ENCODE data around the gene TTC7B.
A peak's percentile ranks its signal among the peaks of the same experiment; 100 is the strongest.

TTC7B gene

GRCh38 chr14:90797451-90797850, 18.8 kb downstream of the TTC7B start:
- H3K27me3 ChIP-seq (ENCODE audit: insufficient read depth, poor library complexity, severe bottlenecking), result no peaks in the 10 kb centered on the region
- no peak for DNase-seq (ENCODE audit: low read depth in 1 of 2, low spot score in 1 of 2)
- TF ChIP-seq SPI1 (IDR thresholded peaks at IDR 0.05; ENCODE audit: borderline replicate concordance, low read depth) (no peak), POLR2AphosphoS5 (IDR thresholded peaks at IDR 0.05; ENCODE audit: low read depth) (no peak), GABPA (IDR thresholded peaks at IDR 0.05; ENCODE audit: low read depth) (no peak), CTCF (IDR thresholded peaks at IDR 0.05; ENCODE audit: insufficient read depth, low read length) (no peak), REST (IDR thresholded peaks at IDR 0.05; ENCODE audit: insufficient replicate concordance, low read depth) (no peak)
- H3K4me3 ChIP-seq (replicated peaks; ENCODE audit: insufficient read depth, low read length), result no peak overlapping the region
- no peak overlapping the region for H3K27ac ChIP-seq (replicated peaks)

- peak in 1 of 2 experiments; percentile 57 for DNase-seq (ENCODE audit: low read depth in 1 of 2, low spot score in 1 of 2)
- TF ChIP-seq CTCF (IDR thresholded peaks at IDR 0.05; ENCODE audit: insufficient read depth, low read length), result no peak
- TF ChIP-seq GABPA (IDR thresholded peaks at IDR 0.05; ENCODE audit: low read depth), result no peak
- no peak for TF ChIP-seq POLR2AphosphoS5 (IDR thresholded peaks at IDR 0.05; ENCODE audit: low read depth)
- TF ChIP-seq SPI1 (IDR thresholded peaks at IDR 0.05; ENCODE audit: borderline replicate concordance, low read depth), result peak; percentile 14; the same call in 1 of the 2 replicates
- H3K27me3 ChIP-seq (ENCODE audit: insufficient read depth, poor library complexity, severe bottlenecking), result no peaks in the 10 kb centered on the region
- H3K4me3 ChIP-seq (replicated peaks; ENCODE audit: insufficient read depth, low read length), result no peak overlapping the region
- H3K27ac ChIP-seq (replicated peaks), result no peak overlapping the region
Observed at GRCh38 chr14:90796329-90796728, 19.9 kb downstream of the TTC7B start.

GRCh38 chr14:90795744-90796143, 20.5 kb downstream of the TTC7B start:
- H3K27me3 ChIP-seq (ENCODE audit: insufficient read depth, poor library complexity, severe bottlenecking), result no peaks in the 10 kb centered on the region
- no peak overlapping the region for H3K4me3 ChIP-seq (replicated peaks; ENCODE audit: insufficient read depth, low read length)
- no peak for TF ChIP-seq SPI1 (IDR thresholded peaks at IDR 0.05; ENCODE audit: borderline replicate concordance, low read depth)
- no peak for TF ChIP-seq GABPA (IDR thresholded peaks at IDR 0.05; ENCODE audit: low read depth)
- no peak for TF ChIP-seq REST (IDR thresholded peaks at IDR 0.05; ENCODE audit: insufficient replicate concordance, low read depth)
- no peak for TF ChIP-seq POLR2AphosphoS5 (IDR thresholded peaks at IDR 0.05; ENCODE audit: low read depth)
- TF ChIP-seq CTCF (IDR thresholded peaks at IDR 0.05; ENCODE audit: insufficient read depth, low read length), result no peak
- no peak for DNase-seq (ENCODE audit: low read depth in 1 of 2, low spot score in 1 of 2)
- no peak overlapping the region for H3K27ac ChIP-seq (replicated peaks)

- TF ChIP-seq SPI1 (IDR thresholded peaks at IDR 0.05; ENCODE audit: borderline replicate concordance, low read depth) (no peak), POLR2AphosphoS5 (IDR thresholded peaks at IDR 0.05; ENCODE audit: low read depth) (no peak), GABPA (IDR thresholded peaks at IDR 0.05; ENCODE audit: low read depth) (no peak), REST (IDR thresholded peaks at IDR 0.05; ENCODE audit: insufficient replicate concordance, low read depth) (no peak), CTCF (IDR thresholded peaks at IDR 0.05; ENCODE audit: insufficient read depth, low read length) (no peak)
- Histone ChIP-seq H3K27ac (replicated peaks) (no peak overlapping the region), H3K4me3 (replicated peaks; ENCODE audit: insufficient read depth, low read length) (no peak overlapping the region), H3K27me3 (ENCODE audit: insufficient read depth, poor library complexity, severe bottlenecking) (no peaks in the 10 kb centered on the region)
- DNase-seq (ENCODE audit: low read depth in 1 of 2, low spot score in 1 of 2), result no peak
Observed at GRCh38 chr14:90791486-90791885, 24.7 kb downstream of the TTC7B start.

All from HL-60 (cell line).